GM12891 (cell line): ENCODE measurements around the gene PALS2.

Experiments used
- POLR2A ChIP-seq: IDR thresholded peaks from 2 replicates; pipeline ENCODE4 v1.6.1; 2011; ENCODE audit warnings: low read depth, low read length, control low read depth
- POLR2AphosphoS5 ChIP-seq: IDR thresholded peaks from 2 replicates; pipeline ENCODE4 v1.6.1; 2011; ENCODE audit warnings: low read depth, low read length, control low read depth
- POU2F2 ChIP-seq: IDR thresholded peaks from 2 replicates; pipeline ENCODE4 v1.6.1; 2011; ENCODE audit warnings: low read depth, mild to moderate bottlenecking, control low read depth, low read length, moderate library complexity
- SPI1 ChIP-seq: IDR thresholded peaks from 2 replicates; pipeline ENCODE4 v1.6.1; 2011; ENCODE audit warnings: low read depth, low read length, control low read depth
- TAF1 ChIP-seq: IDR thresholded peaks from 2 replicates; pipeline ENCODE4 v1.6.1; 2011; ENCODE audit warnings: low read depth, low read length, control low read depth

DNA sequence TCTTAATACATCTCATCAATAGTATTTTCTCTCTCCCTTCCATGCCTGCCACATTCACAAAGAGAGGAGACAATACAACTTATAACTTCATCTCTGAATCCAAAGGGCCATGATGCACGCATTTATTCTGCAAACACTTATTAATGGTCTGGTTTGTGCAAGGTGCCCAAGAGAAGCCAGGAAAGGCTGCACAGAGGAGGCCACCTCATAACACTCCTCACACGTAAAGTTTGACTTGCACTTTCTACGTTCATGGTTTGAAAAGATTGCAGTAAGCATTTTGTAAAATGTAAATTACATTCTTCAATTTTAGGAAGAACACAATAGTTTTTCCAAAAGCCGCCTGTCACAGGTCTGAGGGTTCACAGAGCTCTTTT, 1.2 kb upstream of the PALS2 start:
- no peak for TF ChIP-seq POLR2A
- TF ChIP-seq POLR2AphosphoS5 = no peak
- no peak for TF ChIP-seq SPI1
- no peak for TF ChIP-seq TAF1
- TF ChIP-seq POU2F2 = no peak
